K562 (cell line): ENCODE results near the gene PCAT6. TPM values are rescaled to one million over a fixed set of nuclear protein-coding genes. Genes with fewer than 3 reads are reported as not detected.
A peak's percentile ranks its signal among the peaks of the same experiment; 100 is the strongest.

Source experiments
- ATF1 ChIP-seq, 2 experiments: fragments of 450-650 bp in 1 of 2; IDR thresholded peaks; 2 replicates each; pipeline ENCODE4 v1.6.1; 2016; ENCODE audit warnings: missing compliant biosample characterization in 1 of 2, missing genetic modification characterization in 1 of 2
- CBX1 ChIP-seq: sonication (generic); IDR thresholded peaks from 2 replicates; pipeline ENCODE4 v1.6.1; 2016; ENCODE audit warnings: antibody characterized with exemption, low read depth, mild to moderate bottlenecking
- CREB3L1 ChIP-seq: fragments of 450-650 bp; IDR thresholded peaks from 2 replicates; pipeline ENCODE4 v1.6.1; 2014; ENCODE audit warnings: low read depth, mild to moderate bottlenecking, moderate library complexity, borderline replicate concordance
- MAFK ChIP-seq: IDR thresholded peaks from 2 replicates; pipeline ENCODE4 v1.6.1; 2011; ENCODE audit warnings: low read length, improper control_type of control experiment
- MGA ChIP-seq: fragments of 450-650 bp; IDR thresholded peaks from 2 replicates; pipeline ENCODE4 v1.6.1; 2016; ENCODE audit warnings: mild to moderate bottlenecking, moderate library complexity
- PHTF2 ChIP-seq: fragments of 250-450 bp; sonication (Bioruptor Pico); IDR thresholded peaks from 2 replicates; pipeline ENCODE4 v1.5.0; 2021; ENCODE audit warnings: mild to moderate bottlenecking
- POLR2G ChIP-seq: fragments of 200-400 bp; formaldehyde crosslinking; IDR thresholded peaks from 2 replicates; pipeline ENCODE4 v1.6.1; 2017; ENCODE audit warnings: low read depth, mild to moderate bottlenecking, antibody characterized with exemption, low read length, moderate library complexity
- ZNF174 ChIP-seq: fragments of 250-450 bp; sonication (Bioruptor Pico); IDR thresholded peaks from 2 replicates; pipeline ENCODE4 v1.4.0; 2020; ENCODE audit warnings: mild to moderate bottlenecking
- ZNF592 ChIP-seq: fragments of 450-650 bp; IDR thresholded peaks from 2 replicates; pipeline ENCODE4 v1.6.1; 2017; ENCODE audit warnings: antibody characterized with exemption, mild to moderate bottlenecking
- polyA plus RNA-seq, 8 experiments: library from polyadenylated mRNA; depleted of rRNA in 4 of 8; stranded (reverse) in 5 of 8; unstranded in 3 of 8; fragments of >200 nt; fragmentation: Nextera tagmentation in 2 of 8; fragmentation: Illumina TruSeq in 1 of 8; extraction: Ambion mirVana in 2 of 8; extraction: Trizol in 1 of 8; gene quantifications; 2 replicates each; pipeline versions ENCODE4 v1.2.1 to v1.2.3, GENCODE V29; 2011 to 2014; ENCODE audit warnings: inconsistent platforms in 1 of 8, missing spikeins in 1 of 8
- total RNA-seq, 7 experiments: library from RNA; depleted of rRNA in 6 of 7; stranded (reverse); fragments of >200 nt in 6 of 7; fragmentation: Illumina TruSeq in 2 of 7; extraction: Trizol in 2 of 7; gene quantifications; 2 replicates each; pipeline versions ENCODE4 v1.2.1 to v1.2.3, GENCODE V29; 2011 to 2021; ENCODE audit warnings: low replicate concordance in 1 of 7

PCAT6 gene
- total and polyA plus RNA-seq, 9 of the 15 experiments (the other 6 are each of a cell fraction or from before 2014, with no cell fraction given) = 0.25 to 2.4 (median 0.54) TPM; not detected in 1

GRCh38 chr1:202810615-202811295 is at the start of gene PCAT6 (continued):
- TF ChIP-seq ZNF592 = no peak
- TF ChIP-seq MGA = peak; percentile 1; the same call in 1 of the 2 replicates
- TF ChIP-seq POLR2G = peak; percentile 99
- no peak for TF ChIP-seq PHTF2
- no peak for TF ChIP-seq ZNF174 (CRISPR knock-in tag)
- peak; percentile 97 for TF ChIP-seq CREB3L1
- peak; percentile 6; the same call in 1 of the 2 replicates for TF ChIP-seq MAFK
- no peak; the same call in 1 of the 2 replicates for TF ChIP-seq ATF1 (CRISPR knock-in tag; IDR thresholded peaks at IDR 0.05)
- peak; percentile 96 for TF ChIP-seq ATF1 (tag; IDR thresholded peaks at IDR 0.05)
- TF ChIP-seq CBX1 = peak; percentile 33; the same call in 1 of the 2 replicates
